T-cell (primary cell): ENCODE results near the gene MANBA. TPM values are rescaled to one million over a fixed set of nuclear protein-coding genes. Genes with fewer than 3 reads are reported as not detected.

Source experiments
- ATAC-seq, 4 experiments: fragments of 200-7000 bp in 3 of 4; fragments of 150-1000 bp in 1 of 4; cut with Tn5 transposase; replicated peaks in 1 of 4; 1 replicate in 3 of 4; 2 replicates in 1 of 4; pipeline ENCODE4 v1.10.0; 2021; ENCODE audit warnings: moderate library complexity in 3 of 4, mild to moderate bottlenecking in 2 of 4, moderate number of reproducible peaks in 1 of 4
- CTCF ChIA-PET, 2 donors: fragments of 300-600 bp; sonication (Branson Sonifier 250); formaldehyde crosslinking; loops; one replicate each; lab custom pipeline; 2022; ENCODE audit warnings: antibody characterized with exemption in 2 of 2; lab: Charles Lee
- POLR2A ChIA-PET, 2 donors: fragments of 300-600 bp; sonication (Branson Sonifier 250); formaldehyde crosslinking; loops; one replicate each; lab custom pipeline; 2022; ENCODE audit warnings: antibody characterized with exemption in 2 of 2; lab: Charles Lee
- DNase-seq, 35 experiments: peaks; one replicate each; pipeline versions ENCODE4 v3.0.0 to v3.0.0-alpha.2; 2013 to 2023
- H3K27ac ChIP-seq: one replicate; pipeline ENCODE4 v1.5.1; 2013; ENCODE audit warnings: low read length
- H3K27me3 ChIP-seq, 2 experiments: replicated peaks in 1 of 2; 1 replicate in 1 of 2; 2 replicates in 1 of 2; pipeline versions ENCODE4 v1.6.1 to v1.7.0; 2013; ENCODE audit warnings: low read length in 1 of 2, mixed read lengths in 1 of 2; ENCODE audit not compliant: control insufficient read depth in 2 of 2, insufficient read depth in 2 of 2; ENCODE audit errors: extremely low read depth in 1 of 2
- H3K36me3 ChIP-seq, 2 donors: 1 replicate in 1 of 2; 2 replicates in 1 of 2; pipeline versions ENCODE4 v1.6.1 to v1.7.0; 2013; ENCODE audit warnings: low read length in 1 of 2; ENCODE audit not compliant: control insufficient read depth in 2 of 2, insufficient read depth in 1 of 2; ENCODE audit errors: extremely low read depth in 1 of 2
- H3K4me1 ChIP-seq, 2 experiments: 1 replicate in 1 of 2; 2 replicates in 1 of 2; pipeline versions ENCODE4 v1.6.1 to v1.7.0; 2013; ENCODE audit warnings: low read length in 2 of 2, mixed read lengths in 1 of 2; ENCODE audit not compliant: insufficient read depth in 2 of 2, control insufficient read depth in 1 of 2; ENCODE audit errors: extremely low read depth in 1 of 2
- H3K4me3 ChIP-seq, 2 donors: 1 replicate in 1 of 2; 2 replicates in 1 of 2; pipeline versions ENCODE4 v1.5.1 to v1.7.0; 2013; ENCODE audit warnings: mild to moderate bottlenecking in 2 of 2, low read length in 1 of 2, moderate library complexity in 1 of 2; ENCODE audit not compliant: control insufficient read depth in 1 of 2; ENCODE audit errors: extremely low read depth in 1 of 2
- H3K9me3 ChIP-seq: 2 replicates; pipeline ENCODE4 v1.7.0; 2013
- H3K27ac Mint-ChIP-seq, 2 donors: one replicate each; pipeline ENCODE4 v1.8.0; 2020 to 2021; ENCODE audit warnings: mild to moderate bottlenecking in 2 of 2, mixed read lengths in 2 of 2
- H3K27me3 Mint-ChIP-seq, 2 donors: one replicate each; pipeline ENCODE4 v1.8.0; 2021 to 2022; ENCODE audit warnings: mixed read lengths in 2 of 2
- H3K36me3 Mint-ChIP-seq: one replicate; pipeline ENCODE4 v1.8.0; 2021; ENCODE audit warnings: mixed read lengths
- H3K4me1 Mint-ChIP-seq, 3 donors: one replicate each; pipeline ENCODE4 v1.8.0; 2020 to 2022; ENCODE audit warnings: mixed read lengths in 3 of 3, mild to moderate bottlenecking in 1 of 3
- H3K4me3 Mint-ChIP-seq, 3 donors: one replicate each; pipeline ENCODE4 v1.8.0; 2020 to 2022; ENCODE audit warnings: mild to moderate bottlenecking in 3 of 3, mixed read lengths in 3 of 3, moderate library complexity in 3 of 3
- H3K9me3 Mint-ChIP-seq, 3 donors: one replicate each; pipeline ENCODE4 v1.8.0; 2020 to 2022; ENCODE audit warnings: mixed read lengths in 3 of 3
- whole genome bisulfite sequencing: methylation state at CpG from one replicate; pipeline ENCODE4 v1.1.5; 2013; ENCODE audit warnings: missing lambda C conversion rate; ENCODE audit not compliant: insufficient coverage; 5-methylcytosine and 5-hydroxymethylcytosine counted together
- total RNA-seq, 35 experiments: library from RNA in 6 of 35; stranded (reverse) in 6 of 35; fragments of 120-200 nt in 1 of 35; gene quantifications; one replicate each; pipeline versions ENCODE4 v1.2.1 to v1.2.4 and lab custom pipeline; 2013 to 2026

MANBA gene
- total RNA-seq (10 to 100 TPM; 20.8 to 27.8 (median 24.2) TPM), total RNA-seq (lab: John Stamatoyannopoulos, UW) (7.6 to 55.6 (median 31.8) reads per million in 29 experiments)
- 27.5 TPM for total RNA-seq (2013)

DNA sequence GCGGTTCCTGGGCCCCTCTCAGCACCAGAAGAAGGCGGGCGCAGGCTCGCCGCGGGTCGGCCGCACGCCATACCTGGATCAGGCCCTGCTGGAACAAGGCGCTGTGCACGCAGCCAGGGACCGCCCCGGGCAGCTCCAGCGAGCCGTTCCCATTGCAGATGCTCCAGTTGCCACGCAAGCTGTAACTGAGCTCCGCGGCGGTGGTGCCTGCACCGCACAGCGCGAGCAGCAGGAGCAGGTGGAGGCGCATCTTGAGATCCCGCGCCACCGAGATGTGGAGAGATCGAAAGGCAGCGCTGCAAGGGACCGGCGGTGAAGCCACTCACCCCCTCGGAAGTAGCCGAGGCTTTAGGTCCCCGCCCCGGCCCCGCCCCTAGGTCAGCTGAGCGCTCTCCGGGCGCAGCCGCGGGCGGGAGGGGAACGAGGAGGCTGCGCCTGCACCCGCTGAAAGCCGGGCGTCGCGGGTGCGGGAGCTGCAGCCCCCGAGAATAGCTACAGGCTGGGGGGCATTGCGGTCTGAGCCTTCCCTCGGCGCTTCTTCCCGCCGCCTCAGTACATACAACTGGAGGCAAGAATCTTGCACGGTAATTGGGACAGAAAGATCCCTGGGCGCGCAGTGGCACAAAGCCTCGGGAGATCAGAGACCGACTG is at the start of gene MANBA:
TSS of gene MANBA (minus strand) at position 324 of the 651 bp plus-strand sequence. CDS start at position 250, 74 bp downstream.
- POLR2A ChIA-PET = interaction anchor here (0.5 to 2.0 kb wide), 20 partner anchors 22 to 316 kb away, joined by 3 to 11 read pairs (median 4); partner anchors contain the start of genes CISD2 (in 2 of the 2) and UBE2D3 (in 2 of the 2)
- peak within 1 kb of the TSS; percentile 82 to 97 for H3K4me3 ChIP-seq
- peaks cover 12 to 18% of the 10 kb centered on the region in 2 experiments for H3K4me1 ChIP-seq
- Mint-ChIP-seq H3K4me3 (peak within 1 kb of the TSS; percentile 93 to 99 (median 95)), H3K36me3 (peaks cover 7% of the 10 kb centered on the region), H3K27me3 (peaks cover 0 to 1% of the 10 kb centered on the region in 2 donors), H3K27ac (peak within 1 kb of the TSS; percentile 87 to 90), H3K4me1 (peaks cover 44 to 46% (median 45%) of the 10 kb centered on the region in 3 donors), H3K9me3 (peaks cover 0 to 5% (median 0%) of the 10 kb centered on the region in 3 donors)
- under 1% methylated on average over 60 of the region's 60 CpGs for WGBS
- no peaks in the 10 kb centered on the region for H3K27me3 ChIP-seq
- ATAC-seq (peak; percentile 89 to 97 (median 96)), DNase-seq (peak; percentile 67 to 89 (median 80))
- no peaks in the 10 kb centered on the region for H3K36me3 ChIP-seq
- CTCF ChIA-PET = interaction anchor here (0.6 to 1.8 kb wide), 10 partner anchors 10 to 330 kb away, joined by 3 to 15 read pairs (median 3); partner anchors contain the start of genes CISD2 (in 1 of the 2) and UBE2D3 (in 1 of the 2)
- H3K27ac ChIP-seq = peak within 1 kb of the TSS; percentile 62
- H3K9me3 ChIP-seq = no peaks in the 10 kb centered on the region

GRCh38 chr4:102809691-102810090 is 48.9 kb upstream of the MANBA start:
- peak overlapping the region; percentile 62 to 80 for H3K27ac Mint-ChIP-seq
- H3K27ac ChIP-seq = no peak overlapping the region
- WGBS = 67% methylated on average over 1 of the region's 2 CpGs

DNA sequence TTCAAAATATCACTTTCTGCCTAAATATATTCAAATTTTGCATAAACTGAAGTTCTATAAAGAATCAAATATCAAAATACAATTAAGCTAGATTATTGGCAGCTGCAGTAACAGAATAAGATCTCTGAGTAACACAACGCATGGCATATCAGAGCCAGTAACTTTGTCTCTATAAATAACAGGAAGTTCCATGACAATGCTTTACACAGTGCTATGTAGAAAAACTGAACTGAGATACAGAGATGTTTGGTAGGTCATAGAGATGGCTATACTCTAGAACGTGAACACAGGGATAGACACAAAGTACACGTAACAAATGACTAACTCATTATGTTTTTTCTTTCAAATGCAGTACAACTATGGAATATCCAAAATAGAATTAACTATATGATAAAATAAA is 48.4 kb upstream of the MANBA start:
- Histone ChIP-seq H3K27me3 (no peaks in the 10 kb centered on the region), H3K27ac (peak overlapping the region; percentile 26), H3K4me1 (peaks cover 29 to 32% of the 10 kb centered on the region in 2 experiments), H3K36me3 (peaks cover 8 to 54% of the 10 kb centered on the region in 2 donors), H3K4me3 (no peak overlapping the region), H3K9me3 (no peaks in the 10 kb centered on the region)
- no peaks in the 10 kb centered on the region for H3K9me3 Mint-ChIP-seq
- peak overlapping the region; percentile 72 to 80 for H3K27ac Mint-ChIP-seq
- peaks cover 49% of the 10 kb centered on the region for H3K36me3 Mint-ChIP-seq
- ATAC-seq (peak; percentile 37 to 90 (median 76)), DNase-seq (no peak)
- WGBS = no CpG with 5 or more reads among the region's 3 CpGs
- H3K4me1 Mint-ChIP-seq = peaks cover 78 to 92% (median 87%) of the 10 kb centered on the region in 3 donors
- ChIA-PET CTCF (interaction anchor here (0.6 to 1.8 kb wide), 6 partner anchors 9 to 20 kb away, joined by 3 to 11 read pairs (median 4); no protein-coding TSS in a partner anchor), POLR2A (interaction anchor here (0.6 to 3.7 kb wide), 6 partner anchors 9 to 49 kb away, joined by 3 to 30 read pairs (median 4); partner anchors contain the start of gene UBE2D3 (in 1 of the 2))
- no peaks in the 10 kb centered on the region for H3K27me3 Mint-ChIP-seq
- H3K4me3 Mint-ChIP-seq = peak overlapping the region in 2 of 3 donors; percentile 29 to 73

More at GRCh38 chr4:102809691-102810090, 48.9 kb upstream of the MANBA start:
- peaks cover 33 to 34% of the 10 kb centered on the region in 2 experiments for H3K4me1 ChIP-seq
- POLR2A ChIA-PET = interaction anchor here in 1 of 2 donors (0.6 to 3.7 kb wide), 7 partner anchors 10 to 49 kb away, joined by 3 to 30 read pairs (median 4); partner anchors contain the start of gene UBE2D3
- DNase-seq (no peak), ATAC-seq (no peak)
- Mint-ChIP-seq H3K27me3 (no peaks in the 10 kb centered on the region), H3K9me3 (no peaks in the 10 kb centered on the region), H3K4me1 (peaks cover 78 to 94% (median 91%) of the 10 kb centered on the region in 3 donors), H3K4me3 (peak overlapping the region in 2 of 3 donors; percentile 25 to 73), H3K36me3 (peaks cover 49% of the 10 kb centered on the region)
- H3K27me3 ChIP-seq = no peaks in the 10 kb centered on the region
- peaks cover 8 to 54% of the 10 kb centered on the region in 2 donors for H3K36me3 ChIP-seq
- H3K9me3 ChIP-seq = no peaks in the 10 kb centered on the region
- no peak overlapping the region for H3K4me3 ChIP-seq
- CTCF ChIA-PET = interaction anchor here (0.5 to 1.8 kb wide), 15 partner anchors 8 to 379 kb away, joined by 3 to 11 read pairs (median 4); partner anchors contain the start of gene MANBA (in 1 of the 2)

DNA sequence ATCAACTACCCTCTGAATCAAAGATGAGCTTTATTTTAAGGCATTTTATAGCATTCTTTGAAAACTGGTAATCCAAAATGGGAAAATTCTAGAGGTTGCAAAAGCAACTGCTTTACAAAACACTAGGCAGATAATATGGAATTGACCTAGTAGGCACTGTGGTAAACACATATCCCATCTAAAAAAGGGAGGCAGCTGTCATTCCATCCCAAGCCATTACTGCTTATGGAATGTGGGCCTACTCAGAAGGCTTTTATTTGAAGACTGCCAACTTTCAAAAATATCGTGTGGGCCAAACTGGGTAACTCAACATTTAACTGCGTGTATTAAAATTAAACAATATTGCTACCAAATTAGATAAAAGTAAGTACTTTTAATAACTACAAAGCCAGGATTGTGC is 47.2 kb upstream of the MANBA start:
- POLR2A ChIA-PET = interaction anchor here (0.5 to 3.0 kb wide), 5 partner anchors 9 to 76 kb away, joined by 3 to 19 read pairs (median 4); no protein-coding TSS in a partner anchor
- H3K4me1 ChIP-seq = peaks cover 23 to 27% of the 10 kb centered on the region in 2 experiments
- CTCF ChIA-PET = interaction anchor here in 1 of 2 donors (1.7 kb wide), 1 partner anchor 20 kb away, joined by 4 read pairs; the partner anchor contains the start of gene UBE2D3
- Mint-ChIP-seq H3K27ac (peak overlapping the region in 1 of 2 donors; percentile 80), H3K36me3 (peaks cover 49% of the 10 kb centered on the region), H3K4me1 (peaks cover 75 to 86% (median 82%) of the 10 kb centered on the region in 3 donors), H3K27me3 (no peaks in the 10 kb centered on the region), H3K4me3 (no peak overlapping the region), H3K9me3 (no peaks in the 10 kb centered on the region)
- no peaks in the 10 kb centered on the region for H3K27me3 ChIP-seq
- no peak overlapping the region for H3K27ac ChIP-seq
- H3K9me3 ChIP-seq = no peaks in the 10 kb centered on the region
- no peak overlapping the region for H3K4me3 ChIP-seq
- ATAC-seq (no peak), DNase-seq (no peak)
- H3K36me3 ChIP-seq = peaks cover 8 to 60% of the 10 kb centered on the region in 2 donors
- WGBS = no CpG with 5 or more reads among the region's 2 CpGs

DNA sequence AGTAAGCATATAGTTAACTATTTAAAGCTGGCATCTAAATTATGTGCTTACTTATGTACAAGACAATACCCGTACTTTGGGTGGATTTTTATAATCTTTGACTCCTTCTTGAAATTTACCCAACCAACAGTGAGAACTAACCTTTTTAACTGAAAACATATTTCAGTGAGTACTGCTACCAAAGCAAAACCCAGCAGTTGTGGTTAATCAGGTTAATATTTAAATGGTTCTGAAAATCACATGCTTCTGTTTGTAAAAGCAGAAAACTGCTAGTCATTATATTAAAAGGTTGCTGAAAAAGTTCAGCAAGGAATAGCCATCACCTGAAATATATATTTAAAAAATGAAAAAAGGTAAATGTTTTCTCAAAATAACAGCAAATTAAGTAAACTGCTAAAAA is 46.6 kb upstream of the MANBA start:
- H3K27me3 ChIP-seq = no peaks in the 10 kb centered on the region
- no peaks in the 10 kb centered on the region for H3K27me3 Mint-ChIP-seq
- no peak overlapping the region for H3K4me3 Mint-ChIP-seq
- DNase-seq = no peak
- ATAC-seq = no peak
- POLR2A ChIA-PET = interaction anchor here (0.5 to 3.0 kb wide), 7 partner anchors 9 to 272 kb away, joined by 3 to 19 read pairs (median 4); partner anchors contain the start of gene UBE2D3 (in 1 of the 2)
- CTCF ChIA-PET = interaction anchor here in 1 of 2 donors (1.7 kb wide), 1 partner anchor 21 kb away, joined by 4 read pairs; the partner anchor contains the start of gene UBE2D3
- no peak overlapping the region for H3K4me3 ChIP-seq
- no peaks in the 10 kb centered on the region for H3K9me3 Mint-ChIP-seq
- H3K36me3 ChIP-seq = peaks cover 8 to 62% of the 10 kb centered on the region in 2 donors
- H3K27ac Mint-ChIP-seq = no peak overlapping the region
- WGBS = no CpG with 5 or more reads among the region's 1 CpG
- peaks cover 51% of the 10 kb centered on the region for H3K36me3 Mint-ChIP-seq
- no peaks in the 10 kb centered on the region for H3K9me3 ChIP-seq
- no peak overlapping the region for H3K27ac ChIP-seq
- H3K4me1 Mint-ChIP-seq = peaks cover 75 to 83% (median 79%) of the 10 kb centered on the region in 3 donors
- peaks cover 20 to 26% of the 10 kb centered on the region in 2 experiments for H3K4me1 ChIP-seq
